VCaP (cell line): ENCODE measurements around the gene C3orf38.
A peak's percentile ranks its signal among the peaks of the same experiment; 100 is the strongest.

Experiments
- H3K27ac ChIP-seq: fragments of 450-650 bp; 2 replicates; pipeline ENCODE4 v1.5.1; 2017
- CTCF ChIP-seq: fragments of 450-650 bp; conservative IDR thresholded peaks from 2 replicates; pipeline ENCODE4 v1.5.1; 2017; ENCODE audit warnings: mild to moderate bottlenecking, moderate library complexity

C3orf38 gene

GRCh38 chr3:88191872-88192409 lies 42.2 kb downstream of the C3orf38 start:
- H3K27ac ChIP-seq, result no peak overlapping the region
- TF ChIP-seq CTCF, result no peak

- H3K27ac ChIP-seq, result no peak overlapping the region
- TF ChIP-seq CTCF, result no peak
These were observed 42.9 kb downstream of the C3orf38 start for GRCh38 chr3:88192631-88193030.

GRCh38 chr3:88195951-88196434 lies 46.2 kb downstream of the C3orf38 start:
- no peak for TF ChIP-seq CTCF
- H3K27ac ChIP-seq, result no peak overlapping the region

- no peak overlapping the region for H3K27ac ChIP-seq
- no peak for TF ChIP-seq CTCF
These were observed 48.4 kb downstream of the C3orf38 start for GRCh38 chr3:88198121-88198520.

- peak; percentile 95 for TF ChIP-seq CTCF
These were observed 53.9 kb downstream of the C3orf38 start for GRCh38 chr3:88203642-88204055.

More at GRCh38 chr3:88203642-88204055, 53.9 kb downstream of the C3orf38 start:
- no peak overlapping the region for H3K27ac ChIP-seq
